Uterus (tissue), 2 donors: Measurements from ENCODE around the gene RGL3.

Experiments
- CTCF ChIP-seq, 4 experiments: fragments of 200-600 bp in 2 of 4; fragments of 450-650 bp in 2 of 4; sonication (generic) in 2 of 4; IDR thresholded peaks; one replicate each; pipeline ENCODE4 v1.5.1; 2016 to 2019; ENCODE audit warnings: antibody characterized with exemption in 4 of 4, mild to moderate bottlenecking in 2 of 4, moderate library complexity in 1 of 4
- POLR2A ChIP-seq, 2 donors: fragments of 450-650 bp; IDR thresholded peaks; one replicate each; pipeline ENCODE4 v1.6.1; 2016; ENCODE audit warnings: antibody characterized with exemption in 2 of 2, mild to moderate bottlenecking in 1 of 2, moderate library complexity in 1 of 2

- no peak for TF ChIP-seq CTCF (IDR thresholded peaks at IDR 0.05)
- TF ChIP-seq POLR2A (IDR thresholded peaks at IDR 0.05) = no peak
Measured at GRCh38 chr19:11370744-11371143, 48.4 kb downstream of the RGL3 start.
